Ascending aorta (tissue), 2 donors: ENCODE data around the gene CLDN19. TPM values are rescaled to one million over a fixed set of nuclear protein-coding genes. Genes with fewer than 3 reads are reported as not detected.
"Not testable (repeated sequence)": the region's sequence is repeated elsewhere in the genome, so short reads cannot be mapped to it uniquely, and the experiment has no call there.

Experiments used
- DNase-seq, 2 donors: peaks; one replicate each; pipeline ENCODE4 v3.0.0-alpha.2; 2019; ENCODE audit warnings: low spot score in 2 of 2
- H3K27ac ChIP-seq, 2 donors: fragments of 200-600 bp; sonication (generic); one replicate each; pipeline ENCODE4 v1.5.1; 2016 to 2017; ENCODE audit warnings: mild to moderate bottlenecking in 1 of 2
- H3K27me3 ChIP-seq: fragments of 200-600 bp; sonication (generic); one replicate; pipeline ENCODE4 v1.5.1; 2017
- H3K36me3 ChIP-seq, 2 donors: fragments of 200-600 bp; sonication (generic); one replicate each; pipeline ENCODE4 v1.5.1; 2016
- H3K4me1 ChIP-seq, 2 donors: fragments of 200-600 bp; sonication (generic); one replicate each; pipeline ENCODE4 v1.5.1; 2016 to 2017; ENCODE audit warnings: mild to moderate bottlenecking in 1 of 2
- H3K4me3 ChIP-seq, 2 donors: fragments of 200-600 bp; sonication (generic); one replicate each; pipeline ENCODE4 v1.5.1; 2016 to 2017; ENCODE audit warnings: mild to moderate bottlenecking in 1 of 2
- H3K9me3 ChIP-seq, 2 donors: fragments of 200-600 bp; sonication (generic); one replicate each; pipeline ENCODE4 v1.5.1; 2016
- CTCF ChIP-seq, 3 experiments: fragments of 200-600 bp in 2 of 3; fragments of 450-650 bp in 1 of 3; sonication (generic) in 2 of 3; IDR thresholded peaks; one replicate each; pipeline ENCODE4 v1.5.1; 2016 to 2019; ENCODE audit warnings: antibody characterized with exemption in 3 of 3, mild to moderate bottlenecking in 1 of 3, moderate library complexity in 1 of 3
- intact Hi-C: fragments of 100-400 bp; cut with DNase I; formaldehyde crosslinking; loops from one replicate; pipeline ENCODE4 v1.15.1; 2023
- total RNA-seq: library from RNA; depleted of rRNA; stranded (reverse); fragments of >200 nt; gene quantifications from one replicate; pipeline ENCODE4 v1.1.0, GENCODE V29; 2016

CLDN19 gene
- total RNA-seq, 1 donor from 2014 or later = not detected

GRCh38 chr1:42752284-42752683 is 12.2 kb upstream of the CLDN19 start:
- no peak for TF ChIP-seq CTCF (IDR thresholded peaks at IDR 0.05)
- peaks cover 67 to 88% of the 10 kb centered on the region in 2 donors for H3K36me3 ChIP-seq
- no peaks in the 10 kb centered on the region for H3K9me3 ChIP-seq
- DNase-seq = no peak
- intact Hi-C loops = no loop called here
- H3K27ac ChIP-seq = no peak overlapping the region
- H3K4me3 ChIP-seq = no peak overlapping the region
- H3K4me1 ChIP-seq = no peaks in the 10 kb centered on the region
- no peaks in the 10 kb centered on the region for H3K27me3 ChIP-seq

GRCh38 chr1:42751511-42752070 is 11.6 kb upstream of the CLDN19 start:
- H3K9me3 ChIP-seq, H3K27me3 ChIP-seq, DNase-seq, H3K4me3 ChIP-seq, H3K4me1 ChIP-seq, H3K27ac ChIP-seq, intact Hi-C loops: not testable (repeated sequence)
- H3K36me3 ChIP-seq = peaks cover 73 to 88% of the 10 kb centered on the region in 2 donors

GRCh38 chr1:42750041-42750440 is 10.0 kb upstream of the CLDN19 start:
- no peak for DNase-seq
- TF ChIP-seq CTCF (IDR thresholded peaks at IDR 0.05) = no peak
- Histone ChIP-seq H3K9me3 (no peaks in the 10 kb centered on the region), H3K36me3 (peaks cover 70 to 85% of the 10 kb centered on the region in 2 donors), H3K27ac (no peak overlapping the region), H3K4me3 (no peak overlapping the region), H3K4me1 (no peaks in the 10 kb centered on the region), H3K27me3 (no peaks in the 10 kb centered on the region)
- intact Hi-C loops = no loop called here

- intact Hi-C loops = loop anchor here (5.0 kb wide), 1 partner anchor 171 kb away; no protein-coding TSS in a partner anchor
- Histone ChIP-seq H3K4me1 (no peaks in the 10 kb centered on the region), H3K36me3 (peaks cover 57 to 72% of the 10 kb centered on the region in 2 donors), H3K9me3 (no peaks in the 10 kb centered on the region), H3K27ac (no peak overlapping the region), H3K4me3 (no peak overlapping the region), H3K27me3 (no peaks in the 10 kb centered on the region)
- DNase-seq = no peak
- TF ChIP-seq CTCF (IDR thresholded peaks at IDR 0.05) = no peak
Observed at GRCh38 chr1:42748461-42749410, 8.7 kb upstream of the CLDN19 start.

- Histone ChIP-seq H3K36me3 (peaks cover 53 to 65% of the 10 kb centered on the region in 2 donors), H3K27me3 (no peaks in the 10 kb centered on the region), H3K4me3 (no peak overlapping the region), H3K27ac (no peak overlapping the region), H3K9me3 (no peaks in the 10 kb centered on the region), H3K4me1 (no peaks in the 10 kb centered on the region)
- no peak for TF ChIP-seq CTCF (IDR thresholded peaks at IDR 0.05)
- no peak for DNase-seq
- intact Hi-C loops = loop anchor here (5.0 kb wide), 1 partner anchor 171 kb away; no protein-coding TSS in a partner anchor
Observed at GRCh38 chr1:42748021-42748420, 8.0 kb upstream of the CLDN19 start.

GRCh38 chr1:42747125-42747524 is 7.1 kb upstream of the CLDN19 start:
- H3K9me3 ChIP-seq = no peaks in the 10 kb centered on the region
- H3K27ac ChIP-seq = no peak overlapping the region
- intact Hi-C loops = loop anchor here (5.0 kb wide), 1 partner anchor 170 kb away; no protein-coding TSS in a partner anchor
- DNase-seq = no peak
- H3K27me3 ChIP-seq = no peaks in the 10 kb centered on the region
- H3K4me1 ChIP-seq = no peaks in the 10 kb centered on the region
- H3K4me3 ChIP-seq = no peak overlapping the region
- H3K36me3 ChIP-seq = peaks cover 46 to 56% of the 10 kb centered on the region in 2 donors
- TF ChIP-seq CTCF (IDR thresholded peaks at IDR 0.05) = peak in 2 of 3 experiments; percentile 38 to 48
